Retinal pigment epithelial cell (primary cell): ENCODE results near the gene HOXA13.

Experiments used
- DNase-seq: peaks from one replicate; pipeline ENCODE4 v3.0.0-alpha.2; 2010; ENCODE audit warnings: low read depth
- H3K4me3 ChIP-seq: 2 replicates; pipeline ENCODE4 v1.5.1; 2011; ENCODE audit warnings: mild to moderate bottlenecking, low read length, control low read depth, moderate library complexity
- CTCF ChIP-seq: conservative IDR thresholded peaks from 2 replicates; pipeline ENCODE4 v1.5.1; 2011; ENCODE audit warnings: low read depth, low read length, control low read depth, inconsistent platforms

Gene HOXA13

GRCh38 chr7:27245124-27245797, 45.4 kb upstream of the HOXA13 start:
- no peak for TF ChIP-seq CTCF
- DNase-seq: no peak
- no peak overlapping the region for H3K4me3 ChIP-seq

- H3K4me3 ChIP-seq: no peak overlapping the region
- no peak for DNase-seq
- TF ChIP-seq CTCF: no peak
These were observed 44.7 kb upstream of the HOXA13 start for GRCh38 chr7:27244488-27245123.

- TF ChIP-seq CTCF: no peak
- no peak overlapping the region for H3K4me3 ChIP-seq
These were observed 43.7 kb upstream of the HOXA13 start for GRCh38 chr7:27243340-27244163.

GRCh38 chr7:27242555-27243339, 42.9 kb upstream of the HOXA13 start, which contains the start of gene EVX1:
EVX1 (plus strand) TSS chr7:27242802; CDS start chr7:27243031, 229 bp downstream.
- DNase-seq: no peak
- H3K4me3 ChIP-seq: no peak within 1 kb of the TSS
- no peak for TF ChIP-seq CTCF

More at GRCh38 chr7:27243340-27244163, 43.7 kb upstream of the HOXA13 start:
- DNase-seq: no peak

- H3K4me3 ChIP-seq: no peak overlapping the region
- TF ChIP-seq CTCF: no peak
- DNase-seq: no peak
These were observed 42.3 kb upstream of the HOXA13 start for GRCh38 chr7:27242154-27242553.

- no peak for DNase-seq
- no peak overlapping the region for H3K4me3 ChIP-seq
- TF ChIP-seq CTCF: no peak
These were observed 41.5 kb upstream of the HOXA13 start for GRCh38 chr7:27241189-27242056.
